GM12801 (cell line): ENCODE measurements around the gene DGKE.

Experiments
- TF ChIP-seq, protein P1 (sequence below): IDR thresholded peaks from one replicate; pipeline ENCODE4 v1.5.1; 2011; ENCODE audit warnings: control low read depth; ENCODE audit not compliant: insufficient read length; ENCODE audit errors: extremely low read depth

DGKE gene

GRCh38 chr17:56899403-56899802 lies 65.5 kb downstream of the DGKE start:
- TF ChIP-seq, protein P1, sequence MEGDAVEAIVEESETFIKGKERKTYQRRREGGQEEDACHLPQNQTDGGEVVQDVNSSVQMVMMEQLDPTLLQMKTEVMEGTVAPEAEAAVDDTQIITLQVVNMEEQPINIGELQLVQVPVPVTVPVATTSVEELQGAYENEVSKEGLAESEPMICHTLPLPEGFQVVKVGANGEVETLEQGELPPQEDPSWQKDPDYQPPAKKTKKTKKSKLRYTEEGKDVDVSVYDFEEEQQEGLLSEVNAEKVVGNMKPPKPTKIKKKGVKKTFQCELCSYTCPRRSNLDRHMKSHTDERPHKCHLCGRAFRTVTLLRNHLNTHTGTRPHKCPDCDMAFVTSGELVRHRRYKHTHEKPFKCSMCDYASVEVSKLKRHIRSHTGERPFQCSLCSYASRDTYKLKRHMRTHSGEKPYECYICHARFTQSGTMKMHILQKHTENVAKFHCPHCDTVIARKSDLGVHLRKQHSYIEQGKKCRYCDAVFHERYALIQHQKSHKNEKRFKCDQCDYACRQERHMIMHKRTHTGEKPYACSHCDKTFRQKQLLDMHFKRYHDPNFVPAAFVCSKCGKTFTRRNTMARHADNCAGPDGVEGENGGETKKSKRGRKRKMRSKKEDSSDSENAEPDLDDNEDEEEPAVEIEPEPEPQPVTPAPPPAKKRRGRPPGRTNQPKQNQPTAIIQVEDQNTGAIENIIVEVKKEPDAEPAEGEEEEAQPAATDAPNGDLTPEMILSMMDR = no peak

DNA sequence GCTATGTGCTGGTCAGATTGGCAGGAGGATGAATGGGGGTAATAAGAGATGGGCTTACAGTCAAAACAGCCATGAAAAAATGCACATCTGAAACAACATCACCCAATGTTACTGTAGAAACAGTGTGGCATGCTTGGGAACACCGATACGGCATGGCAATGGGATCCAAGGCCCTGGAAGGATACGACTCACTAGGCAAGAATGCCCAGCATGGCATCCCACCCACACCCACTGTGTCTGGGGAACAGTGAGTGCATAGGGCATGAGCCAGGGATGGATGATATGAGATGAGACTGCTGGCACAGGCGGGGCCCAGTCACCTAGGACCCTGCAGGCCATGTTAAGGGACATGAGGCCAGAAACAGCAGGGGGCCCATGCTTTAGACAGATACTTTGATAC lies 68.4 kb downstream of the DGKE start:
- TF ChIP-seq, protein P1 = no peak

DNA sequence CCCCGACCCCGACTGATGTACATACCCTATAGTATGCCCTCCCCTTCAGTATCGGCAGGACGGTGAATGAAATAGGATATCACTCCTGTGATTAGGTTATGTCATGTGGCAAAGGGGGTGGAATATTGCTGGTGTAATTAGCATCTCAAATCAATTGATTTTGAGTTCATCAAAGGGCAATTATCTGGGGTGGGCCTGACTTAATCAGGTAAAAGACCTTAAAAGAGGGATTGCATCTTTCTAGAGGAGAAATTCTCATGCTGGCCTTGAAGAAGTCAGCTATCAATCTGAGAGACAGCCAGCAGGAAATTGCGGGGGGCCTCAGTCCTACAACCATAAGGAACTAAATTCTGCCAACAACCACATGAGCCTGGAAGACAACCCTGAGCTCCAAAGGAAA lies 69.6 kb downstream of the DGKE start:
- TF ChIP-seq, protein P1 = no peak

GRCh38 chr17:56908001-56908542 lies 74.1 kb downstream of the DGKE start:
- TF ChIP-seq, protein P1 = no peak

DNA sequence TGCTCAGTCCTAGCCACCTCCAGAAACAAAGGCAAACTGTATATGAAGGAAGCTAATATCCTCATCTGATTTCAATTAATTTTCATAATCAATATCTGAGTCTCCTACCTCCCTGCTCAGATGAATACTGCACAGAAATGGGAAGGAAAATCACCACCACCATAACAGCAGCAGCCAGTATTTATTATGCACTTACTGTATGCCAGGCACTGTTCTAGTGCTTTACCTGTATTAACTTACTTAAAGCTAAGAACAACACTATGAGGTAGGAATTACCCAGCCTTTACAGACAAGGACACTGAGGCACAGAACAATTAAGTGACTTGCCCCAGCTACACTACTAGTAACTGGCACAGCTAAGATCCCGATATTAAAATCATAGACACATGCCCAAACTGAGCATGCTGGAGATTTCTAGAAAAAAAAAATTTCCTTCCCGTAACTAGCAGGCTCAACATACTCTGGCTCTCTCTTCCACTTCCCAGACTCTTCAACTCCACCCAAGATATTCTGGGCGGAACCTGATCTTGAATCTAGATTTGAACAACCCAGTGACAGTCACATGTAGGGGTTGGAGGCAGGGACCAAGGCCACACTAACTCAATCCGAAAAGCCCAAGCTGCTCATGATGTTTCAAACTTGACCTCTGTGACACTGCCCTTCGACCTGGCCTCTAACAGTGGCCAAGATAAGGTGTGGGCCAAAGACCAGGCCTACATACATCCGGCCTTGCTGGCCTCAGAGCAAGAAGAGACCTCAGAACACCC lies 76.0 kb downstream of the DGKE start:
- TF ChIP-seq, protein P1 = no peak

DNA sequence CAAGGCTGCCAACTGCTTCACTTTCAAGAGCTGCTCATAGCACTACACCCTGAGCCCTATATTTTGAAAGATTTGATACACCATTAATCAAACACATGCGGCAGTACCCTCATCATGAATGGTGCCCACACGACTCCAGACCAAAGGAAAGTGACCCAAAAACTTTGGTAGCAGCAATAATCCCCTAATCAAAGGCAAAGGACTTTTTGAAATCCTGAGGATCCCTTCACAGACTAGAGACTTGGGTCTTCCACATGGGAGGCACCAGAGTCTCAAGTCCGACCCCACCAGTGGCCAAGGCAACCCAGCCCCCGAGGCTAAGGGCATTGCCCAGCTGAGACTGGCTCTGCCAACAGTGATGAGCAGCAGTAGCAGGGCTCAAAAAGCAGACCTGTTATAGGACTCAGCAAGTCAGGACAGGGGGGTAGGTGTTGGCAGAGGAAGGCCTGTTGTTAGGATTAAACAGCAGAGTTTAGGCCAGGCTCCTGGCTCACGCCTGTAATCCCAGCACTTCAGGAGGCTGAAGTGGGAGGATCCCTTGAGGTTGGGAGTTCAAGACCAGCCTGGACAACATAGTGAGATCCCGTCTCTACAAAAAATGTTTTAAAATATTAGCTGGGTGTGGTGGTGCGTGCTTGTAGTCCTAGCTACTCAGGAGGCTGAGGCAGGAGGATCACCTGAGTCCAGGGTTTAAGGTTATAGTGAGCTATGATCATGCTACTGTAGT lies 76.7 kb downstream of the DGKE start:
- TF ChIP-seq, protein P1 = no peak
